HG02610 (cell line): ENCODE measurements around the gene FBLN1.
"Not testable (repeated sequence)": the region's sequence is repeated elsewhere in the genome, so short reads cannot be mapped to it uniquely, and the experiment has no call there.

Experiments
- ATAC-seq: cut with Tn5 transposase; IDR thresholded peaks from one replicate; pipeline ENCODE4 v1.9.1; 2021; ENCODE audit warnings: mild to moderate bottlenecking, moderate library complexity; ENCODE audit not compliant: unreplicated experiment

The FBLN1 gene

DNA sequence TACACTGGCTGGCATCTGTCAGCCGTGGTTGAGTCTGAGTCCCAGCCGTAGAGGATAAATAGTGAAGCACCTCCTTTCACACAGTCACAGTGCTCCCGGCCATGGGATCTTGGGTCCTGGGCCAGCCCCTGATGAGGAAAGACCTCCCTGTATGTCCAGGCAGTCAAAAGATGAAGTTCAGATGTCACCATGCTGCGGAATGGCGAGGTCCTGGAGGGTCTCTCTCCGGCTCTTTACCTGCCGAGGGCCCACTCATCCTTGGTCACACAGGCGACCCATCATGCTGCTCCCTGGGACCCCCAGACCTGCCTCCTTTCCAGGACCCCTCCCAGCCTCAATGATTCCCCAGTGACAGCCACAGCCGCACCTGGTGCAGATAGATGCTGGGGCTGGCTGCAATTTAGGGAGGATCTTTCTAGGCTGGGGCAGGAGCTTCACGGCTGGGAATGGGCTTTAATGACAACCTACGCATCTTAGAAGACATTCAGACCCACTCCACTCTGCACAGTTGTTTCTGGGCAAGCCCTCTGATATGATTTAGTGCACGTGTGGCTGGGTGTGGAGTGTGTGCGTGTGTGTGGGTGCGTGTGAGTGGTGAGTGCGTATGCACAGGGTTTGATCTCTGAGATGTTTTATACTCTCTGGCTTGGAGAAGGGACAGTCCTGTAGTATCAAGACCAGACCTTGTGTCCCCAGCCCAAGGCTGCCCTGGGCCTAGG, 79.7 kb downstream of the FBLN1 start:
- no peak for ATAC-seq

DNA sequence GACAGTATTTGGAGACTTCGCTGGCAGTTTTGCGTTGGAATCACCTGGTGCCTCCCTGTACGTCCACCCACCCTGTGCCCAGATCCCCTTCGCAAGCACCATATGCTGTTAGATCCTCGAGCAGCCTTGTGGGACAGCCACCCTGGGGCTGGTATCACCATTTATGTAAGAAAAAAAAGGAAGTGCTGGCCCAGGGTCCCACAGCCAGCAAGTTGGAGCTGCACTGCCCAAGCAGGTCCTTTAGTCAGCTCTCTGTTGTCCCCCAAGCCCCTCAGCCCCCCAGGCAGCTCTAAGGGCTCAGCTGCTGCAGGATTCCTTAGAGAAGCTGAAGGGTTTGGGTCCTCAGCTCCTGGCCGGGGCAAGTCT, 80.3 kb downstream of the FBLN1 start:
- no peak for ATAC-seq

DNA sequence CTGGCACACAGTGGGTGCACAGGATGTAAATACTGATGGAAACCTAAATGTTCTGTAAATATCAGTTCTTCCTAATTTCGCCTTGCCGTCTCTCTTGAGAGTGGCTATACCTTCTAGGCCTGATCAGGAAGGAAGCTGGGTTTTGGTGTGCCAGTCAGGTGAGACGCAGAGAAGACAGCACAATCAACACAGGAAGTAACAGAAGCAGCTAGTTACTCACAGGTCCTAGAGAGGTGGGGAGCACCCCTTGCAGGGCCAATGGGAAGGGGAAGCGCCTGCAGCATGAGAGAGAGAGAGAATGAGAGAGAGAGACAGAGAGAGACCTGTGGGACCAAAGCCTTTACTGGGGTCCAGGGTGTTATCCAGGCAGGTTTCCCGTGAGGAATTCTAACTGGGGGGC, 80.8 kb downstream of the FBLN1 start:
- no peak for ATAC-seq

DNA sequence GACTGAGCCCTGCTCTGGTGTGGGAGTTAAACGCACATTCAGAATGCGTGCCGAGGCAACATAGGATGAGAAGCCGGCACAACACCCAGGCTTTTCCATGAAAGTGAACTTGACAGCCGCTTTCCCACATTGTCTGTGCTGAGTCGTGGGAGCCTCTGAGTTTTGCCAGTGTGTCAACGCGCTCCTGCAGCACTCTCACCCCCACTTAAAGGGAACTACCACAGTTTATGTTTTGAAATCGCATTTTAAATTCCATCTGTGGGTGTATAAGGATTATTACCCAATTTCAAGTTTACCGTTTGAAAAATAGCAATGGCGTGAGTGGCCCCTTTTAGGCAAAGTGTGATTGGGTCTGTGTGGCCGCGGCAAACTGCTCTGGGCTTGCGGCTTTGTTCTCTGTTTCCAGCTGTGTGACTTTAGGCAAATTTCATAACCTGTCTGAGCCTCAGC, 81.5 kb downstream of the FBLN1 start:
- no peak for ATAC-seq

DNA sequence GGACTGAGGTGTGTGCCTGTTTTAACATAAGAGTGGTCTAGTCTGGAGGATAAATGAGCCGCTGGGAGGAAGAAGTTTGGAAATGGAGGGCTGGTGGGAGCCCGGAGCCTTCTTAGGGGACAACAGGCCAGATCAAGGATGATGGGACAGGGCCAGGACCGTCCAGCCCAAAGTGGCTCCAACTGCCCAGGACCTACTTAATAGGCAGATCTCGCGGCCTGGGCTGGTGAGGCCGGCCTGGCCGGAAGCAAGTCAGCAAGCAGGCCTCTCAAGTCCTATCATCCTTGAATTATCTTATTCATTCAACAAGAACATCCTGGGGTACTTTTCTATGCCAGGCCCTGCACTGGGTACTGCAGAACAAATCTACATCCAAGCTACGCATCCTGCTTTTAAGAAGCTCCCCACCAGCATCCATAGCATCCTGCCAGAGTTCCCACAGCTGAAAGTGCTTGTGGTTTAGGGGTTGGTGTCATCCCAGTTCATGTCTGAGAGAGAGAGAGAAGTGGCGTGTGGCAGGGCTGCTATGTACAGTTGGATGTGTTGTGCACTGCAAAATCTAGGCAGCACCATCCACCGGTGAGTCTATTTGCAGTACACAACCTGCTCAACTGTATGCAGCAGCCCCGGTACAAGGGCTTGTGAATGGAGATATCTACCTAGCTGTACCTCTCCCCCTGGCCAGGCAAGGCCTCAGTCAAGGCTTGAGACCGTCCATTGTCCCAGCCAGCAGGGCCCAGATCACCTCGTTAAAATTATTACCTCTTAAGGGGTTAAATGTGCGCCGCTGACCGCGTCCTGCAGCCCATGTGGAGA, 82.1 kb downstream of the FBLN1 start:
- no peak for ATAC-seq

DNA sequence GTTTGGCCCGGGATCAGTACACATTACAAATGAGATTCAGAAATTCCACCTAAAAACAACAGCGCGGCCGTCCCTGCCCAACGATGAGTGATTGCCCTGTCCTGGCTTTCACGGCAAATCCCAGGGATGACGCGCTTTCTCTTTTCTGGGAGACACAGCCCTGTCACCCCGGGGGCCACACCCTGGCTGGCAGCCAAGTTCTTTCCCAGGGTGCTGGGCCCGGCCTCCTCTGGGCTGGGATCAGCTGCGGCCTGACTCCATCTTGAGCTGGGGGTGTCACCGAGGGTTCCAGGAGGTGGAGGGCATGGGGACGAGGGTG, 82.7 kb downstream of the FBLN1 start:
- ATAC-seq = no peak

DNA sequence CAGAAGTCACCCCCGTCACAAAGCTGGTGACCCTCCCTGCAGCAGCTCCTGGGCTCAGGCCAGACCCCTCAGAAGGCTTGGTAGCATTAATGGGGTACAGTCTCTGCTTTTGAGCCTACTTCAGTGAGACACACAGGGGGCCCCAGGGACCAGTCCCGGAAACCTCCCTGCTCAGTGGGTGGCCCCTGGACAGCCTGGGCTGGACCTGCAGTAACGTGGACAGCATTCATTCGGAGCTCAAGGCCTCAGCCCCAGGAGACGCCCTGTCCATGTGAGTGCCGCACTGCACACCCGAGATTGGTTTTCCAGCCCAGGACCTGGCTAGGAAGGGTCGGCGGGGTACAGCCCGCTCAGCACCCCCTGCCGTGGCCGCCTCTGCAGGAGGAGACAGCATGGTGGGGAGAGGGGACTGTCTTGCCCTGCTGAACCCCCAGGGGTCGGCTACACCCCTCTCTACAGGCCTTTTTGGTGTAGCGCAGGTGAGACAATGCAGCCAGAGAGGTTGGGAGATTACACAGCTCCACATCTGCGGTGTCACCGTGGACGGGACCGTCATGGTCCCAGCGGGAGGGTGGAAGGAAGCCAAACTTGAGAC, 83.4 kb downstream of the FBLN1 start:
- ATAC-seq = no peak

DNA sequence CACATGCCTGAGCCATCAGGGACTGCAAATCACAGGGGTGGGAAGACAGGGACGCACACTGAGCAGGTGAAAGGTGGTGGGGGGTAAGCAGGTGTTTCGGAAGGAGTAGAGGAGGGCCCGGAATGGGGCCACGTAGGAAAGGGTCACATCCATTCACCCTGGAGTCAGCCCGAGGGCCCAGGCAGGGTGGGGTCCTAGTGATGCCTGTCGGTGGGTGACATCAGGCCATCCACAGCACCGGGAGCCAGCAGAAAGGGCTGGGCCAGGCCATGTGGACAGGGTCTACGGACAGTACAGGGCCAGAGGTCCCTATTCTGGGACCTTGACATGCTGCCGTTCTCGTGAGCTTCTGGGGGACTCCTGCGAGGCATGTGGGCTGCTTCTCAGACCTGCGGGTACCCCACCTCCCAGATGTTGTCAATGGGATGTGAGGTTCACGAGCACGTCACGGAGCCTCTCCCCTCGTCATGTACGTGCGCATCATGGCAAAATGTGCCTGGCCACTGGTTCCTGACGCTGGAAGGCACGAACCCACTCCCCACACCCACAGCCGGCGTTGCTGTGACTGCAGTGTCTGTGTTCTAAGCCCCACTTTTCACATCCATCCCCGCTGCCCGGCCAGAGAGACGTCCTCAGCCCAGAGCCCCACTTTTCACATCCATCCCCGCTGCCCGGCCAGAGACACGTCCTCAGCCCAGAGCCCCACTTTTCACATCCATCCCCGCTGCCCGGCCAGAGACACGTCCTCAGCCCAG, 84.1 kb downstream of the FBLN1 start:
- no peak for ATAC-seq

DNA sequence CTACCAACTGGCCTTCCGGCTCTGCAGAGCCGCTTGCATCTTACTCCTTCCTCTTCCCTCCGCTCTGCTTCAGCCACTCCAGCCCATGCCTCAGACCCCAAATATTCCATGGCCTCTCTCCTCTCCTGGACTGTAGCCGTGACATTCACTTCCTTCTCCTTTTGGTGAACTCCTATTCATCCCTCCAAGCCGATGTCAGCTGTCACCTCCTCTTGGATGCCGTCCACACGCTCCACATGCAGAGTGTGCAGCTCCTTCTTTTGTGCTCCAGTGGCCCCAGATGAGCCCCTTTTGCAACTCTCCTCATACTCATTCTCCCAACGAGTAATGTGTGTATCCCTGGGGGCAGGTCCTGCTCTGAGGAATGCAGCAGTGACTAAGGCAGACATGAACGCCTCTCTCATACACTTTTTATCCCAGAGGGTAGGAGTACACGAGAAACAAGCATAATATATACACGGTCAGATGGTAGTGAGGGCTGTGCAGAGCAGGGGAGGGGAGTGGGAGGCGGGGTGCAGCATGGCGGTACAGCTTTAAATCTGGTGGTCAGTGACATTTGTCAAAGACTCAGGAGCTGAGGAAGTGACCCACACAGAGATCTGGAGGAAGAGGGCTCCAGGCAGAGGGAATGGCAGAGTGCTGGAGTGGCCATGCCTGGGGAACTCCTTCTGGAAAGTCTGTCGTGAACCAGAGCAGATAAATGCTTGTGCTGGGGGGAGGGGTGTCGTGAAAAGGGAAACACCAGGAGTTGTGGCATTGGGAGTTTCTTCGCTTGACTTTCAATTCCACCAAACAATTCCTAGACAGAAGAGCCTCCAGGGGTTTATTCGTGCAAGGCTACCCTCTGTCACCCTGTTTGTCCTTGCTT, 85.2 kb downstream of the FBLN1 start:
- ATAC-seq = no peak

DNA sequence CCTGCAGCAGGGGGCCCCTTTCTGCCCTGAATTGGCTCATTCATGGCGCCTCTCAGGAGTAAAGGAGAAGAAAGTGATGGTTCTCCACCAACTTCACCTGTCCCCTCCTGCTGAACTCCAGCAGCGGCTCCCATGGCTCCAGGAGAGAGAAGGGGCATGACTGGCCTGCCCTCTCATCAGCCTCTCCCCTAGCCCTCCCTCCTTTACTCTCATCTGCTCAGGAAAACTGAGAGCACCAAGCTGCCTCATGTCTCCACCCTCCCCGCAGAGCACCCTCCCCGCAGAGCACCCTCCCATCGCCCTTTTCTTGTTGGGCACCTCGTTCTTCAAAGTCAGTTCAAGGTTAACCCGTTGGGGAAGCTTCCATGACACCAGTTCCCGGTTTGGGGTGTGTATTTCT, 86.9 kb downstream of the FBLN1 start:
- ATAC-seq = no peak

DNA sequence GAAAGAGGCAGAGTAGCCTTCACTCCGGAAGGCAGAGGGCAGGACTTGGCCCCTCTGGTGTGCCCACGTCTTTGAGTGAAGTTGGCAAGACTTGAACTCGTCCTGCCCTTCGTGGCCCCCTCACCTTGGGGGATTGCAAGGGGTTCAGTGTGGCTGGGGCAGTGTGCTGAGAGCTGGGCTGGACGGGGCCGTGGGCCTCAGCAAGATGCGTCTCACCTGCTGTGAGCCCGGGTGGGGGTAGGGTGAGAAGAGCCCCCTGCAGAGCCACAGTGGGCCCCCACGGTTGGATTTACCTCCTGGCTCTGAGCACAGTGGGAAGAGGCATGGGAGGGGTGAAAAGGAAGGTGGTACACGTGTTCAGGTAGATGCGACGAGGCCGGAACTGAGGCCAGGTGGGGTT, 87.6 kb downstream of the FBLN1 start:
- no peak for ATAC-seq

DNA sequence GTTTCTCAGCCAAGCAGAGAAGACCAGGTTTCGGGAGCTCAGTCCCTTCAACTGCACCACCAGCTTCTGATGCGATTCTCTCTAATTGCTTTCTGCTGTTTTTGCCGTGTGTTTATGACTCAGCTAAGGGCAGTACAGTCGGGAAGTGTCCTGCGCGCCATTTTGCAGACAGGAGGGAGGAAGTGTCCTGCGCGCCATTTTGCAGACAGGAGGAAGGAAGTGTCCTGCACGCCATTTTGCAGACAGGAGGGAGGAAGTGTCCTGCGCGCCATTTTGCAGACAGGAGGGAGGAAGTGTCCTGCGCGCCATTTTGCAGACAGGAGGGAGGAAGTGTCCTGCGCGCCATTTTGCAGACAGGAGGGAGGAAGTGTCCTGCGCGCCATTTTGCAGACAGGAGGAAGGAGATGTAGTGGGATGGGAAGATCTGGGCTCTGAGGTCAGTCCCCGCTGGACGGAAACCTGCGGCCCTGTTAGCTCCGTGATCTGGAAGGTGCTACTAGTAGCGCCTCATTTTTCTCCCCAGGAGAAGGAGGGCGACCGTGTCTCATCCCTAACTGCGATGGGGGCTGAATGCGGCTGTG, 89.0 kb downstream of the FBLN1 start:
- ATAC-seq = not testable (repeated sequence)

DNA sequence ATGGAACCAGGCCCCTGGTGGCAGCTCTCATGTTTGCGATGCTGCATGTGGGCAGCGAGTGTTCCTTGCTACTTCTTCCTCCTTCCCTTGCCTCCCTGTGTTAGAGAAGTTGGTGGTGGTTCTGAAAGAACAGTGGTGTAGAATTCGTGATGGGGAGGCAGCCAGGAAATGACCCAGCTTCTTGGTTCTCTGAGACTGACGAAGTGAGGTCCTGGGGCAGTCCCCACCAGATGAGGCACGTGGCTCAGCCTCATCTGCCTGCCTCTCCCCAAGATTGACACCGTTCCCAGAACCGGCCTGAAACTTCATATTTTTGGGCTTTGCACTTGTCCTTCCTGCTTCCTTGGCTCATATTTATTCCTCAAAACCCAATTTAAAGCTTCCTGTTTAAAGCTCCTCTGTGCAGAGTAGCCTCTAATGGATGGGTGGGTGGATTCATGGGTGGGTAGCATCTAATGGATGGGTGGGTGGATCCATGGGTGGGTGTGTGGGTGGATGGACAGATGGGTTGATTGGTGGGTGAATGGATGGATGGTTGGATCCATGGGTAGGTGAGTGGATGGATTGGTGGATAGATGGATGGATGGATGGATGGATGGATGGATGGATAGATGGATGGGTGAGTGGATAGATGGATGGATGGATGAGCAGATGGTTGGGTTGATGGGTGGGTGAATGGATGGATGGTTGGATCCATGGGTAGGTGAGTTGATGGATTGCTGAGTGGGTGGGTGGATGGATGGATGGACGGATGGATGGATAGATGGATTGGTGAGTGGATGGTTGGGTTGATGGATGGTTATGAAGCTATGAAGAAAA, 91.6 kb downstream of the FBLN1 start:
- no peak for ATAC-seq

DNA sequence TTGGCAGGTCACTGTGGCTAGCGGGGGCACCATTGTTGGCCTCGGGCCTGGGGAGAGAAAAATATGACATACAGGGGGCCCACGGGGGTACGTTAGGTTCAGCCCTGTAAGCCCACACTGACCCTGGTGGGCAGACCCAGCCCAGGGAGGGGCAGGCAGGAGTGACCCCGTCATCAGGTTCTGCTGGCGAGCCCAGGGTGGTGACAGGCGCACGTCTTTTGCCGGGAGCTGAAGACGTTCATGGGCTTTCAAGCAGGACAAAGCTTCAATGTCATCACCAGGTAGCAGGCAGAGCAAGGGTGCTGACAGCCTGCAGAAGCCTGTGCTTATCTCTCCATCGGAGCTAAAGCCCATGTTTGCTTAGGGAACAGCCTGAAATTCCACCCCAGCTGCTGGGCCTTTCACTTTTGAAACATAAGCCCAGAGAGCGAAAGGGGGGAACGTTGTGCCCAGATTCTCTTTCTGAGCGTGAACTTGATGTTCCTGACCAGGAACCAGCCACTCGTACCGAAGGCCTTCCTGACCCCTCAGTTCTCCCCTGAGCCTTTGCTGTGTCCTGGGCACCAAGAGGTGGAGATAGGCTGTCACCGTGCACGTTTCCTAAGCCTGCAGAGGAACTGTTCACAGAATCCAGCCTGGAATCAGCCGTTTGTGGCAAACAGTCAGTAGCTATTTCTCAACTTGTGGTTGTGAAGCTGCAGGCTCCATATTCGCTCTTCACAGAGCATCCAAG, 94.9 kb downstream of the FBLN1 start:
- ATAC-seq = no peak

DNA sequence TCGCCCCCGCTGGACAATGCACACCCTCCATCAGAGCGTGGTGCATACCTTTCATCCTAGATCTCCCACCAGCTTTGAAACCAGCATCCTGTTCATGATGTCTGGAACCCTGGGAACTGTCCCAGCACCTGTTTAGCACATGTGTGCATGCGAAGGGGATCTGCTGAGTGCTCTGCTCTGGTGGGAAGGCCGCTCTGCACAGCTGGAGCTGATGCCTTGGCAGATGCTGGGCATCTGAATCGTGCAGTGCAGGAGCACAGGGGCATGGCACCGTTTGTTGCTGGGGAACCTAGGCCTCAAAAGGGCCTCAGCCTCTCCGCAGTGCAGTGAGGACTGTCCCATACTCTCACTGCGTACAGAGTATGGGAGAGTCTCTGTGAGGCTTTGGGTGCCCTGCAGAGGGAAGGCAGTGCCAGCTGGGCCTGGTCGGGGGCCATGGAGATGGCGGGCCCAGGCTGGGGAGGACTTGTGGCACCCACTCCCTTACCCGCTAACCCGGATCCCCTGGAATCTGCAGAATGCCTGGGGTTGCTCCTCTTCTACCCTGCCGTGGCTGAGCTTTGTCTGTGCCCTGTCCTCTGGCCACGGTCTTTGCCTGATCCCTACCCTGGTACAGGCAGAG, 96.0 kb downstream of the FBLN1 start:
- no peak for ATAC-seq

DNA sequence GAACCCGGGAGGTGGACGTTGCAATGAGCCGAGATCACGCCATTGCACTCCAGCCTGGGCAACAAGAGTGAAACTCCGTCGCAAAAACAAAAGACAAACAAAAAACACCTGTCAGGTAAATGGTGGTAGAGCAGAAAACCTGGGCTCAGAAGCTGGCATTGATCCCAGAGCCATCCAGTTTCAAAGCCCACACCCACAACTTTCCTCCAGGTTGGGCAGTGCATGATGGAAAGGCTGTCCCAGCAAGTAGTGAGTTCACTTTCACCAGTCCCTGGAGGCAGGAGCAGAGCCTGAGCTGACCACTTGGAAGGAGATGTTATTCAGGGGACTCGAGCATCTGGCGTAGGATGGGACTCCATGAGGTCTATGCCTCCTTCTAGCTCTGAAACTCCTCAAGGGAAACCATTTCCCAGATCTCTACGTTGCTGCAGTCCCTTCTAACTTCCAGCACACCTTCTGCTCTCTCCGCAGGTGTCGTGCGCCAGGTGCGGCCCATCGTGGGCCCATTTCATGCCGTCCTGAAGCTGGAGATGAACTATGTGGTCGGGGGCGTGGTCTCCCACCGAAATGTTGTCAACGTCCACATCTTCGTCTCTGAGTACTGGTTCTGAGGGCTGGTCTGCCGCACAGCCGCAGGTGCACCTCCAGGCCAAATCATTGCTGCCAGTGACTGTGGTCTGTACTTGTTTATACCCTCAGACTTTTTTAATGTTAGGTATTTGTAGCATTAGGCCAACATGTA, 97.3 kb downstream of the FBLN1 start:
- ATAC-seq = no peak
